Ascending aorta (tissue), 2 donors: ENCODE results near the gene QSOX2. TPM values are rescaled to one million over a fixed set of nuclear protein-coding genes. Genes with fewer than 3 reads are reported as not detected.

Experiments
- DNase-seq, 2 donors: peaks; one replicate each; pipeline ENCODE4 v3.0.0-alpha.2; 2019; ENCODE audit warnings: low spot score in 2 of 2
- H3K27ac ChIP-seq, 2 donors: fragments of 200-600 bp; sonication (generic); one replicate each; pipeline ENCODE4 v1.5.1; 2016 to 2017; ENCODE audit warnings: mild to moderate bottlenecking in 1 of 2
- H3K27me3 ChIP-seq: fragments of 200-600 bp; sonication (generic); one replicate; pipeline ENCODE4 v1.5.1; 2017
- H3K36me3 ChIP-seq, 2 donors: fragments of 200-600 bp; sonication (generic); one replicate each; pipeline ENCODE4 v1.5.1; 2016
- H3K4me1 ChIP-seq, 2 donors: fragments of 200-600 bp; sonication (generic); one replicate each; pipeline ENCODE4 v1.5.1; 2016 to 2017; ENCODE audit warnings: mild to moderate bottlenecking in 1 of 2
- H3K4me3 ChIP-seq, 2 donors: fragments of 200-600 bp; sonication (generic); one replicate each; pipeline ENCODE4 v1.5.1; 2016 to 2017; ENCODE audit warnings: mild to moderate bottlenecking in 1 of 2
- H3K9me3 ChIP-seq, 2 donors: fragments of 200-600 bp; sonication (generic); one replicate each; pipeline ENCODE4 v1.5.1; 2016
- CTCF ChIP-seq, 3 experiments: fragments of 200-600 bp in 2 of 3; fragments of 450-650 bp in 1 of 3; sonication (generic) in 2 of 3; IDR thresholded peaks; one replicate each; pipeline ENCODE4 v1.5.1; 2016 to 2019; ENCODE audit warnings: antibody characterized with exemption in 3 of 3, mild to moderate bottlenecking in 1 of 3, moderate library complexity in 1 of 3
- intact Hi-C: fragments of 100-400 bp; cut with DNase I; formaldehyde crosslinking; loops from one replicate; pipeline ENCODE4 v1.15.1; 2023
- total RNA-seq: library from RNA; depleted of rRNA; stranded (reverse); fragments of >200 nt; gene quantifications from one replicate; pipeline ENCODE4 v1.1.0, GENCODE V29; 2016

The QSOX2 gene
- total RNA-seq, 1 donor from 2014 or later, result 3.7 TPM

- Histone ChIP-seq H3K4me1 (peaks cover 5 to 14% of the 10 kb centered on the region in 2 donors), H3K9me3 (no peaks in the 10 kb centered on the region), H3K36me3 (peaks cover 2 to 4% of the 10 kb centered on the region in 2 donors), H3K4me3 (no peak overlapping the region), H3K27ac (no peak overlapping the region), H3K27me3 (no peaks in the 10 kb centered on the region)
- intact Hi-C loops, result no loop called here
- TF ChIP-seq CTCF (IDR thresholded peaks at IDR 0.05), result no peak
- no peak for DNase-seq
These were observed 4.1 kb downstream of the QSOX2 start for GRCh38 chr9:136241542-136241941.

GRCh38 chr9:136240941-136241340 is 4.7 kb downstream of the QSOX2 start:
- Histone ChIP-seq H3K27me3 (no peaks in the 10 kb centered on the region), H3K27ac (no peak overlapping the region), H3K9me3 (no peaks in the 10 kb centered on the region), H3K4me1 (peaks cover 5 to 10% of the 10 kb centered on the region in 2 donors), H3K36me3 (peaks cover 5 to 10% of the 10 kb centered on the region in 2 donors), H3K4me3 (no peak overlapping the region)
- intact Hi-C loops, result no loop called here
- no peak for TF ChIP-seq CTCF (IDR thresholded peaks at IDR 0.05)
- DNase-seq, result no peak

GRCh38 chr9:136239983-136240330 is 5.7 kb downstream of the QSOX2 start:
- H3K27ac ChIP-seq, result no peak overlapping the region
- DNase-seq, result no peak
- intact Hi-C loops, result no loop called here
- TF ChIP-seq CTCF (IDR thresholded peaks at IDR 0.05), result no peak
- H3K27me3 ChIP-seq, result no peaks in the 10 kb centered on the region
- H3K36me3 ChIP-seq, result peaks cover 11 to 19% of the 10 kb centered on the region in 2 donors
- no peak overlapping the region for H3K4me3 ChIP-seq
- no peaks in the 10 kb centered on the region for H3K9me3 ChIP-seq
- peaks cover 2 to 7% of the 10 kb centered on the region in 2 donors for H3K4me1 ChIP-seq

- DNase-seq, result no peak
- H3K27ac ChIP-seq, result no peak overlapping the region
- no peak for TF ChIP-seq CTCF (IDR thresholded peaks at IDR 0.05)
- intact Hi-C loops, result no loop called here
- H3K36me3 ChIP-seq, result peaks cover 11 to 19% of the 10 kb centered on the region in 2 donors
- peaks cover 0 to 1% of the 10 kb centered on the region in 2 donors for H3K4me1 ChIP-seq
- no peaks in the 10 kb centered on the region for H3K9me3 ChIP-seq
- H3K27me3 ChIP-seq, result no peaks in the 10 kb centered on the region
- no peak overlapping the region for H3K4me3 ChIP-seq
These were observed 6.3 kb downstream of the QSOX2 start for GRCh38 chr9:136239135-136239982.

- Histone ChIP-seq H3K4me3 (no peak overlapping the region), H3K27me3 (no peaks in the 10 kb centered on the region), H3K9me3 (no peaks in the 10 kb centered on the region), H3K27ac (no peak overlapping the region), H3K4me1 (no peaks in the 10 kb centered on the region), H3K36me3 (peaks cover 11 to 19% of the 10 kb centered on the region in 2 donors)
- TF ChIP-seq CTCF (IDR thresholded peaks at IDR 0.05), result no peak
- DNase-seq, result no peak
- intact Hi-C loops, result no loop called here
These were observed 7.3 kb downstream of the QSOX2 start for GRCh38 chr9:136238342-136238732.
